IMR-90 (cell line): ENCODE results near the gene C3orf85. TPM values are rescaled to one million over a fixed set of nuclear protein-coding genes. Genes with fewer than 3 reads are reported as not detected.

Source experiments
- ATAC-seq: fragments of 200-7000 bp; cut with Tn5 transposase; 2 replicates; pipeline ENCODE4 v1.9.1; 2020; ENCODE audit warnings: low read depth, mild to moderate bottlenecking, moderate library complexity
- BruUV-seq: library from RNA; stranded (reverse); fragments of 400-500 nt; replicated peaks from 2 replicates; lab custom pipeline; 2021; lab: Mats Ljungman, UMichigan
- CTCF ChIA-PET: fragments of 300-600 bp; formaldehyde crosslinking; extraction: SDS; loops from one replicate; lab custom pipeline; 2021; ENCODE audit warnings: antibody characterized with exemption; lab: Yijun Ruan, JAX
- POLR2A ChIA-PET: fragments of 300-600 bp; sonication (Branson Sonifier 250); formaldehyde crosslinking; loops from one replicate; lab custom pipeline; 2022; ENCODE audit warnings: antibody characterized with exemption; ENCODE audit not compliant: unreplicated experiment; lab: Charles Lee
- DNase-seq: peaks from one replicate; pipeline ENCODE4 v3.0.0; 2013
- H2AFZ ChIP-seq: replicated peaks from 2 replicates; pipeline ENCODE3; 2013; ENCODE audit warnings: low read length, mild to moderate bottlenecking; ENCODE audit not compliant: poor library complexity
- H2AK5ac ChIP-seq: 2 replicates; pipeline ENCODE4 v1.6.1; 2013; ENCODE audit warnings: low read depth, low read length, inconsistent platforms
- H2AK9ac ChIP-seq: replicated peaks from 2 replicates; pipeline ENCODE3; 2013; ENCODE audit warnings: mild to moderate bottlenecking, low read depth, low read length, moderate library complexity; ENCODE audit not compliant: poor library complexity
- H2BK120ac ChIP-seq: 2 replicates; pipeline ENCODE4 v1.6.1; 2013; ENCODE audit warnings: low read depth, low read length, inconsistent platforms
- H2BK15ac ChIP-seq: 3 replicates; pipeline ENCODE4 v1.6.1; 2013; ENCODE audit warnings: low read depth, low read length, inconsistent platforms
- H2BK20ac ChIP-seq: 2 replicates; pipeline ENCODE4 v1.6.1; 2013; ENCODE audit warnings: low read depth, mild to moderate bottlenecking, inconsistent platforms, low read length, moderate library complexity
- H2BK5ac ChIP-seq: 2 replicates; pipeline ENCODE4 v1.6.1; 2013; ENCODE audit warnings: mild to moderate bottlenecking, low read depth, low read length, inconsistent platforms; ENCODE audit not compliant: poor library complexity, severe bottlenecking
- H3K14ac ChIP-seq: replicated peaks from 2 replicates; pipeline ENCODE4 v1.6.1; 2013; ENCODE audit warnings: low read depth, low read length, inconsistent platforms
- H3K18ac ChIP-seq: 2 replicates; pipeline ENCODE4 v1.6.1; 2013; ENCODE audit warnings: low read depth, low read length, control low read depth
- H3K23ac ChIP-seq: 2 replicates; pipeline ENCODE4 v1.6.1; 2013; ENCODE audit warnings: low read depth, low read length, inconsistent platforms
- H3K27ac ChIP-seq: 2 replicates; pipeline ENCODE4 v1.5.1; 2013; ENCODE audit warnings: mild to moderate bottlenecking, control low read depth, low read length; ENCODE audit not compliant: insufficient read depth
- H3K27me3 ChIP-seq: 2 replicates; pipeline ENCODE4 v1.6.1; 2013; ENCODE audit warnings: low read length; ENCODE audit not compliant: control insufficient read depth, insufficient read depth
- H3K36me3 ChIP-seq: 2 replicates; pipeline ENCODE4 v1.6.1; 2013; ENCODE audit warnings: low read length, mixed read lengths; ENCODE audit not compliant: control insufficient read depth, insufficient read depth
- H3K4ac ChIP-seq: 2 replicates; pipeline ENCODE4 v1.6.1; 2013; ENCODE audit warnings: low read depth, low read length, inconsistent platforms
- H3K4me1 ChIP-seq: 2 replicates; pipeline ENCODE4 v1.6.1; 2013; ENCODE audit warnings: low read length, mixed read lengths; ENCODE audit not compliant: control insufficient read depth, insufficient read depth
- H3K4me2 ChIP-seq: 2 replicates; pipeline ENCODE4 v1.6.1; 2013; ENCODE audit warnings: low read depth, mild to moderate bottlenecking, control low read depth, low read length, moderate library complexity
- H3K4me3 ChIP-seq: 2 replicates; pipeline ENCODE4 v1.5.1; 2013; ENCODE audit warnings: low read depth, mild to moderate bottlenecking, control low read depth, low read length, moderate library complexity; ENCODE audit not compliant: insufficient read depth
- H3K56ac ChIP-seq: 2 replicates; pipeline ENCODE4 v1.6.1; 2013; ENCODE audit warnings: low read length, inconsistent platforms; ENCODE audit not compliant: insufficient read depth; ENCODE audit errors: extremely low read depth
- H3K79me1 ChIP-seq, 2 experiments: 2 replicates each; pipeline ENCODE4 v1.6.1; 2013; ENCODE audit warnings: low read length in 2 of 2, inconsistent platforms in 1 of 2, low read depth in 1 of 2
- H3K9ac ChIP-seq: 2 replicates; pipeline ENCODE4 v1.6.1; 2013; ENCODE audit warnings: low read depth, low read length, control low read depth
- H3K9me1 ChIP-seq: 2 replicates; pipeline ENCODE4 v1.6.1; 2013; ENCODE audit warnings: low read length, inconsistent platforms; ENCODE audit not compliant: insufficient read depth
- H3K9me3 ChIP-seq: 2 replicates; pipeline ENCODE4 v1.6.1; 2013; ENCODE audit warnings: low read length; ENCODE audit not compliant: control insufficient read depth, insufficient read depth
- H4K20me1 ChIP-seq: 2 replicates; pipeline ENCODE4 v1.6.1; 2013; ENCODE audit warnings: low read length, inconsistent platforms; ENCODE audit not compliant: insufficient read depth
- H4K5ac ChIP-seq: 2 replicates; pipeline ENCODE4 v1.6.1; 2013; ENCODE audit warnings: mild to moderate bottlenecking, low read depth, low read length, control low read depth
- H4K8ac ChIP-seq, 2 experiments: 2 replicates each; pipeline ENCODE4 v1.6.1; 2013; ENCODE audit warnings: low read depth in 2 of 2, low read length in 2 of 2, control low read depth in 1 of 2, inconsistent platforms in 1 of 2
- H4K91ac ChIP-seq: 2 replicates; pipeline ENCODE4 v1.6.1; 2013; ENCODE audit warnings: low read depth, low read length, inconsistent platforms; ENCODE audit not compliant: insufficient read depth
- CEBPB ChIP-seq: IDR thresholded peaks from 2 replicates; pipeline ENCODE4 v1.6.1; 2012; ENCODE audit warnings: low read depth, low read length, improper control_type of control experiment
- CHD1 ChIP-seq: IDR thresholded peaks from 2 replicates; pipeline ENCODE4 v1.6.1; 2012; ENCODE audit warnings: low read depth, low read length, improper control_type of control experiment
- FOS ChIP-seq: fragments of 150-350 bp; IDR thresholded peaks from 2 replicates; pipeline ENCODE4 v1.6.1; 2016; ENCODE audit warnings: low read depth, low read length
- MAFK ChIP-seq: IDR thresholded peaks from 2 replicates; pipeline ENCODE4 v1.6.1; 2012; ENCODE audit warnings: low read depth, low read length, improper control_type of control experiment
- MXI1 ChIP-seq: IDR thresholded peaks from 2 replicates; pipeline ENCODE4 v1.6.1; 2012; ENCODE audit warnings: low read depth, mild to moderate bottlenecking, low read length, moderate library complexity, borderline replicate concordance
- POLR2A ChIP-seq: IDR thresholded peaks from 2 replicates; pipeline ENCODE4 v1.6.1; 2012; ENCODE audit warnings: mild to moderate bottlenecking, low read depth, low read length
- RCOR1 ChIP-seq: IDR thresholded peaks from 2 replicates; pipeline ENCODE4 v1.6.1; 2012; ENCODE audit warnings: mild to moderate bottlenecking, low read length, improper control_type of control experiment; ENCODE audit not compliant: insufficient replicate concordance
- RFX5 ChIP-seq: IDR thresholded peaks from 2 replicates; pipeline ENCODE4 v1.8.0; 2012; ENCODE audit warnings: low read depth, mild to moderate bottlenecking, low read length, moderate library complexity
- SMC3 ChIP-seq: fragments of 150-350 bp; IDR thresholded peaks from 2 replicates; pipeline ENCODE4 v1.6.1; 2016; ENCODE audit warnings: low read depth, mild to moderate bottlenecking, antibody characterized with exemption, low read length, moderate library complexity
- dilution Hi-C: fragments of 300-500 bp; cut with HindIII; formaldehyde crosslinking; loops from one replicate; pipeline ENCODE4 v1.14.3; 2018; ENCODE audit warnings: low sequenced_read_pairs; ENCODE audit not compliant: unreplicated experiment
- in situ Hi-C: fragments of 300-500 bp; cut with MboI; formaldehyde crosslinking; loops from 3 replicates; pipeline ENCODE4 v1.14.3; 2019; ENCODE audit warnings: low sequenced_read_pairs, inconsistent platforms, mixed read lengths
- intact Hi-C: fragments of 100-400 bp; cut with micrococcal nuclease; formaldehyde crosslinking; loops from 2 replicates; pipeline ENCODE4 v1.10.0; 2022
- polyA plus RNA-seq, 3 experiments: library from polyadenylated mRNA; depleted of rRNA; stranded (reverse); fragments of >200 nt; gene quantifications; 2 replicates each; pipeline ENCODE4 v1.2.3, GENCODE V29; 2012; ENCODE audit warnings: low replicate concordance in 1 of 3
- total RNA-seq: library from RNA; depleted of rRNA; stranded (reverse); fragments of >200 nt; gene quantifications from 2 replicates; pipeline ENCODE4 v1.2.3, GENCODE V29; 2012
- TF ChIP-seq, protein P1 (sequence below): conservative IDR thresholded peaks from 2 replicates; pipeline ENCODE4 v1.5.1; 2012; ENCODE audit warnings: mild to moderate bottlenecking, low read depth, low read length, improper control_type of control experiment
- TF ChIP-seq, protein P2 (sequence below): fragments of 150-350 bp; IDR thresholded peaks from 2 replicates; pipeline ENCODE4 v1.6.1; 2016; ENCODE audit warnings: low read depth, mild to moderate bottlenecking, low read length, moderate library complexity, borderline replicate concordance

C3orf85 gene
- total and polyA plus RNA-seq, 2 of the 4 experiments (the other 2 are of a cell fraction): not detected

DNA sequence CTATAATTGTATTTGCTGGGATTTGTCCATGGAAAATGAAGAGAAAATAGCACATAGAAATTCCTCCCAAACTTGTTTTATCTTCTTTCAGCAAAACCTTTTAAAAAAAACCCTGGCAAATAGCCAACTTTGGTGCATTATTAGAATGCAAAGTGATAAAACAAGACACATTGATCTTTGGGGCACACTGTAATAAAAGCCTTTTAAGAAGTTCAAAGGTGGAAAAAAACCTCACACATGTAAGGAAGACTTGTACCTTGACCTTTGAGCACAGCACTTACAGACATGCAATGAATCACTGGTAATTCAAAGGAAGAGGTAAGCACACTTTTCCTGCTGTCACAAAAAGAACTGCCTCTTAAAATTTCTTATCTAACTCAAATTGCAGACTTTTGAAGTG lies 10.6 kb upstream of the C3orf85 start:
- Histone ChIP-seq H3K4ac (no peak overlapping the region), H3K4me3 (no peak overlapping the region), H2BK20ac (no peak overlapping the region), H3K18ac (no peak overlapping the region), H3K4me2 (no peak overlapping the region), H3K79me1 (no peaks in the 10 kb centered on the region), H4K5ac (no peak overlapping the region), H3K23ac (no peak overlapping the region), H3K27ac (no peak overlapping the region), H3K9me1 (no peaks in the 10 kb centered on the region), H2AFZ (no peak overlapping the region), H3K4me1 (no peaks in the 10 kb centered on the region), H2AK9ac (no peak overlapping the region), H2BK15ac (no peak overlapping the region), H3K14ac (no peak overlapping the region), H2BK120ac (no peak overlapping the region), H4K8ac (no peak overlapping the region), H4K91ac (no peak overlapping the region), H3K9me3 (no peaks in the 10 kb centered on the region; the same call in 1 of the 2 replicates), H2BK5ac (no peak overlapping the region), H4K20me1 (no peaks in the 10 kb centered on the region), H3K9ac (no peak overlapping the region), H3K27me3 (no peaks in the 10 kb centered on the region), H3K56ac (no peak overlapping the region), H2AK5ac (no peak overlapping the region), H3K36me3 (no peaks in the 10 kb centered on the region)
- in situ Hi-C loops (no loop called here), intact Hi-C loops (no loop called here), dilution Hi-C loops (no loop called here)
- CTCF ChIA-PET: interaction anchor here (0.5 to 0.6 kb wide), 2 partner anchors 268 to 633 kb away, joined by 3 to 5 read pairs; no protein-coding TSS in a partner anchor
- TF ChIP-seq SMC3: no peak
- TF ChIP-seq CEBPB: no peak
- TF ChIP-seq POLR2A: no peak
- TF ChIP-seq MAFK: no peak
- TF ChIP-seq RFX5: no peak
- TF ChIP-seq MXI1: no peak
- TF ChIP-seq FOS: no peak
- TF ChIP-seq, protein P1, sequence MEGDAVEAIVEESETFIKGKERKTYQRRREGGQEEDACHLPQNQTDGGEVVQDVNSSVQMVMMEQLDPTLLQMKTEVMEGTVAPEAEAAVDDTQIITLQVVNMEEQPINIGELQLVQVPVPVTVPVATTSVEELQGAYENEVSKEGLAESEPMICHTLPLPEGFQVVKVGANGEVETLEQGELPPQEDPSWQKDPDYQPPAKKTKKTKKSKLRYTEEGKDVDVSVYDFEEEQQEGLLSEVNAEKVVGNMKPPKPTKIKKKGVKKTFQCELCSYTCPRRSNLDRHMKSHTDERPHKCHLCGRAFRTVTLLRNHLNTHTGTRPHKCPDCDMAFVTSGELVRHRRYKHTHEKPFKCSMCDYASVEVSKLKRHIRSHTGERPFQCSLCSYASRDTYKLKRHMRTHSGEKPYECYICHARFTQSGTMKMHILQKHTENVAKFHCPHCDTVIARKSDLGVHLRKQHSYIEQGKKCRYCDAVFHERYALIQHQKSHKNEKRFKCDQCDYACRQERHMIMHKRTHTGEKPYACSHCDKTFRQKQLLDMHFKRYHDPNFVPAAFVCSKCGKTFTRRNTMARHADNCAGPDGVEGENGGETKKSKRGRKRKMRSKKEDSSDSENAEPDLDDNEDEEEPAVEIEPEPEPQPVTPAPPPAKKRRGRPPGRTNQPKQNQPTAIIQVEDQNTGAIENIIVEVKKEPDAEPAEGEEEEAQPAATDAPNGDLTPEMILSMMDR: no peak
- TF ChIP-seq CHD1: no peak
- TF ChIP-seq RCOR1: no peak
- TF ChIP-seq, protein P2, sequence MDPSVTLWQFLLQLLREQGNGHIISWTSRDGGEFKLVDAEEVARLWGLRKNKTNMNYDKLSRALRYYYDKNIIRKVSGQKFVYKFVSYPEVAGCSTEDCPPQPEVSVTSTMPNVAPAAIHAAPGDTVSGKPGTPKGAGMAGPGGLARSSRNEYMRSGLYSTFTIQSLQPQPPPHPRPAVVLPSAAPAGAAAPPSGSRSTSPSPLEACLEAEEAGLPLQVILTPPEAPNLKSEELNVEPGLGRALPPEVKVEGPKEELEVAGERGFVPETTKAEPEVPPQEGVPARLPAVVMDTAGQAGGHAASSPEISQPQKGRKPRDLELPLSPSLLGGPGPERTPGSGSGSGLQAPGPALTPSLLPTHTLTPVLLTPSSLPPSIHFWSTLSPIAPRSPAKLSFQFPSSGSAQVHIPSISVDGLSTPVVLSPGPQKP: no peak
- DNase-seq: no peak
- no TSS peak for BruUV-seq
- no peak for ATAC-seq
- POLR2A ChIA-PET: no interaction called here
